ENCODE measurements around the gene MINPP1. TPM values are rescaled to one million over a fixed set of nuclear protein-coding genes. Genes with fewer than 3 reads are reported as not detected.

MINPP1 gene
- total RNA-seq, 1 experiment from 2014 or later: 24.8 TPM

DNA sequence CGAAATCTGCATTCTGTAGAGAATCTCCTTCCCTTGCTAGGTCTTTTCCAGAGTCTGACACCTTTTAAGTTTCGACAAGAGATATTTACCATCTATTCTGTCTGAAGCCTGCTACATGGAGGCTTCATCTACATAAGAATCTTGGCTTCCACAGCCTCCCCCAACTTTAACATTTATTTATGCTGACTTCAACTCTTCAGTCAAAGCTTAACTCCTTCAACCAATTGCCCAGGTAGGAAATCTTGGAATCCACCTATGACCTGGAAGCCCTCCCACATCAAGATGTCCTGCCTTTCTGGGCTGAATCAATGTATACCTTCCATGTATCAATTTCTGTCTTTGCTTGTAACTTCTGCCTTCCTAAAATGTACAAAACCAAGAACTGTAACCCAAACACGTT is 54.7 kb downstream of the MINPP1 start:
- CTCF ChIA-PET: no interaction called here
- Mint-ChIP-seq H3K27ac (ENCODE audit: unreplicated experiment) (no peak overlapping the region), H3K36me3 (ENCODE audit: insufficient read depth, unreplicated experiment) (no peaks in the 10 kb centered on the region), H3K27me3 (ENCODE audit: insufficient read depth, unreplicated experiment) (no peaks in the 10 kb centered on the region), H3K4me3 (ENCODE audit: unreplicated experiment) (no peak overlapping the region), H3K9me3 (ENCODE audit: unreplicated experiment) (peaks cover 16% of the 10 kb centered on the region), H3K4me1 (ENCODE audit: low read depth, unreplicated experiment) (no peaks in the 10 kb centered on the region)
- BruUV-seq (replicated peaks): no TSS peak
- no peak overlapping the region for H3K4me3 ChIP-seq (ENCODE audit: low read depth, low read length)
- TF ChIP-seq, protein P1, sequence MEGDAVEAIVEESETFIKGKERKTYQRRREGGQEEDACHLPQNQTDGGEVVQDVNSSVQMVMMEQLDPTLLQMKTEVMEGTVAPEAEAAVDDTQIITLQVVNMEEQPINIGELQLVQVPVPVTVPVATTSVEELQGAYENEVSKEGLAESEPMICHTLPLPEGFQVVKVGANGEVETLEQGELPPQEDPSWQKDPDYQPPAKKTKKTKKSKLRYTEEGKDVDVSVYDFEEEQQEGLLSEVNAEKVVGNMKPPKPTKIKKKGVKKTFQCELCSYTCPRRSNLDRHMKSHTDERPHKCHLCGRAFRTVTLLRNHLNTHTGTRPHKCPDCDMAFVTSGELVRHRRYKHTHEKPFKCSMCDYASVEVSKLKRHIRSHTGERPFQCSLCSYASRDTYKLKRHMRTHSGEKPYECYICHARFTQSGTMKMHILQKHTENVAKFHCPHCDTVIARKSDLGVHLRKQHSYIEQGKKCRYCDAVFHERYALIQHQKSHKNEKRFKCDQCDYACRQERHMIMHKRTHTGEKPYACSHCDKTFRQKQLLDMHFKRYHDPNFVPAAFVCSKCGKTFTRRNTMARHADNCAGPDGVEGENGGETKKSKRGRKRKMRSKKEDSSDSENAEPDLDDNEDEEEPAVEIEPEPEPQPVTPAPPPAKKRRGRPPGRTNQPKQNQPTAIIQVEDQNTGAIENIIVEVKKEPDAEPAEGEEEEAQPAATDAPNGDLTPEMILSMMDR (IDR thresholded peaks at IDR 0.05; ENCODE audit: insufficient read depth in 1 of 2, low read depth in 1 of 2, low read length in 1 of 2, severe bottlenecking in 1 of 2, unreplicated experiment in 1 of 2): no peak
- no peaks in the 10 kb centered on the region for H3K27me3 ChIP-seq (replicated peaks; ENCODE audit: control insufficient read depth, insufficient read depth, low read length)
- POLR2A ChIA-PET: no interaction called here
- no peak for DNase-seq
- intact Hi-C loops (cut with micrococcal nuclease; ENCODE audit: unreplicated experiment): no loop called here
- no peaks in the 10 kb centered on the region for H3K4me1 ChIP-seq
- H3K9me3 ChIP-seq: no peaks in the 10 kb centered on the region
- no peaks in the 10 kb centered on the region for H3K36me3 ChIP-seq (ENCODE audit: control insufficient read depth, insufficient read depth, low read length)

DNA sequence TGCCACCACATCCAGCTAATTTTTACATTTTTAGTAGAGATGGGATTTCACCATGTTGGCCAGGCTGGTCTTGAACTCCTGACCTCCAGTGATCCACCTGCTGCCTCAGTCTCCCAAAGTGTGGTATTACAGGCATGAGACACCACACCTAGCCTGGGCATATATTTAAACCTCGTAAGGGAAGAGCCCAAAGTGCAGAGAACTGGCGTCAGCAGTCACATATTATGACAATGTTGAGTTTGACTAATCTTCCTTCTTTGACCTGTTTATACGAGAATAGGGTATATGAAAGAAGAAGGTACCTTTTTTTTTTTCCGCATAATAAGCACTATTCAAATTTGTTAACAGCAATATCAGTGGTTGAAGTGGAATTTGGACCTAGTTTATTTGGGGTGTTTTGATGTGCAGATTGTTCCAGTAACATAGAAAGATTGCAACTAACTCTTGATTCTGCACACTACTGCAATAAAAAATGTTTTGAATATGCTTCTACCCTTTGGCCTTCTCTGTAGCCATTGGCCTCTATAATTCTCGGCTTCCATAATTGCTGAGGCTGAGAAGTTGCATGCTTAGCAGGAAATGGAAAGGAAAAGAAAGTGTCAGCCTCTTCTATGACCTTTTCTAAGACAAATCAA is 55.9 kb downstream of the MINPP1 start:
- H3K4me3 ChIP-seq (ENCODE audit: low read depth, low read length): no peak overlapping the region
- no peaks in the 10 kb centered on the region for H3K27me3 ChIP-seq (replicated peaks; ENCODE audit: control insufficient read depth, insufficient read depth, low read length)
- ChIA-PET POLR2A (no interaction called here), CTCF (no interaction called here)
- H3K9me3 ChIP-seq: peaks cover 4% of the 10 kb centered on the region
- H3K4me1 ChIP-seq: no peaks in the 10 kb centered on the region
- BruUV-seq (replicated peaks): no TSS peak
- Mint-ChIP-seq H3K27ac (ENCODE audit: unreplicated experiment) (no peak overlapping the region), H3K4me3 (ENCODE audit: unreplicated experiment) (no peak overlapping the region), H3K9me3 (ENCODE audit: unreplicated experiment) (peaks cover 27% of the 10 kb centered on the region), H3K36me3 (ENCODE audit: insufficient read depth, unreplicated experiment) (no peaks in the 10 kb centered on the region), H3K4me1 (ENCODE audit: low read depth, unreplicated experiment) (no peaks in the 10 kb centered on the region), H3K27me3 (ENCODE audit: insufficient read depth, unreplicated experiment) (no peaks in the 10 kb centered on the region)
- DNase-seq: no peak
- TF ChIP-seq, protein P1 (IDR thresholded peaks at IDR 0.05; ENCODE audit: insufficient read depth in 1 of 2, low read depth in 1 of 2, low read length in 1 of 2, severe bottlenecking in 1 of 2, unreplicated experiment in 1 of 2): no peak
- H3K36me3 ChIP-seq (ENCODE audit: control insufficient read depth, insufficient read depth, low read length): no peaks in the 10 kb centered on the region
- intact Hi-C loops (cut with micrococcal nuclease; ENCODE audit: unreplicated experiment): no loop called here

DNA sequence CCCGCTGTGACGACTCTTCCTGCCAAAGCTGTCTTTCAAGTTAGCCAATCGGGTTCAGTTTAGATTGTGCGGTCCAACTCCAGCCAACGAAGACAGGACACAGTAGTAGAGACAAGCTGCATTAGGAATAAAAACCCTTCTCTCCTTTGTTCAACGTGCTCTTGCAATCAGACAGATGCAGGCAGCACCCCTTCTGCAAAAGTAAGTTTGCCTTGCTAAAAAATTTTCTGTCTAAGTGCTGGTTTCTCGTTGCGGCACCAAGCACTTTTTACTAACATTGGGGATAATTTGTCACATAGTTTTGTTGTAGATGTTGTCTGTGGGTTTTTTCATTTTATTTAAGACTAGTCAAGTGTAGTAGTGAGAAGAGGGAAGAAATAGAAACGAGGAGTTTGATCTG is 58.1 kb downstream of the MINPP1 start:
- Histone ChIP-seq H3K27me3 (replicated peaks; ENCODE audit: control insufficient read depth, insufficient read depth, low read length) (no peaks in the 10 kb centered on the region), H3K9me3 (peaks cover 4% of the 10 kb centered on the region), H3K4me3 (ENCODE audit: low read depth, low read length) (no peak overlapping the region), H3K4me1 (no peaks in the 10 kb centered on the region), H3K36me3 (ENCODE audit: control insufficient read depth, insufficient read depth, low read length) (no peaks in the 10 kb centered on the region)
- Mint-ChIP-seq H3K27me3 (ENCODE audit: insufficient read depth, unreplicated experiment) (no peaks in the 10 kb centered on the region), H3K36me3 (ENCODE audit: insufficient read depth, unreplicated experiment) (no peaks in the 10 kb centered on the region), H3K9me3 (ENCODE audit: unreplicated experiment) (peaks cover 33% of the 10 kb centered on the region), H3K27ac (ENCODE audit: unreplicated experiment) (no peak overlapping the region), H3K4me1 (ENCODE audit: low read depth, unreplicated experiment) (no peaks in the 10 kb centered on the region), H3K4me3 (ENCODE audit: unreplicated experiment) (no peak overlapping the region)
- TF ChIP-seq, protein P1 (IDR thresholded peaks at IDR 0.05; ENCODE audit: insufficient read depth in 1 of 2, low read depth in 1 of 2, low read length in 1 of 2, severe bottlenecking in 1 of 2, unreplicated experiment in 1 of 2): no peak
- ChIA-PET CTCF (no interaction called here), POLR2A (no interaction called here)
- no peak for DNase-seq
- no TSS peak for BruUV-seq (replicated peaks)
- intact Hi-C loops (cut with micrococcal nuclease; ENCODE audit: unreplicated experiment): no loop called here

Data from Caco-2 (cell line).